GM21423 (cell line): ENCODE measurements around the gene DENND5A.

ENCODE experiments used
- ATAC-seq: cut with Tn5 transposase; IDR thresholded peaks from one replicate; pipeline ENCODE4 v1.9.1; 2021; ENCODE audit warnings: mild to moderate bottlenecking, moderate library complexity; ENCODE audit not compliant: unreplicated experiment

Gene DENND5A

GRCh38 chr11:9265211-9266131 lies at the start of gene DENND5A:
TSS of gene DENND5A (minus strand) at chr11:9265350. CDS start at chr11:9265069, 281 bp downstream.
- ATAC-seq: peak; percentile 49

- peak; percentile 97 for ATAC-seq
These were observed 49.3 kb upstream of the DENND5A start, which contains the start of gene TMEM41B for GRCh38 chr11:9314291-9315077. TSS of gene TMEM41B (minus strand) at chr11:9314593. CDS start at chr11:9314441, 152 bp downstream.

GRCh38 chr11:9313648-9314290 lies 48.6 kb upstream of the DENND5A start:
- peak; percentile 10 for ATAC-seq

- ATAC-seq: no peak
These were observed 45.4 kb upstream of the DENND5A start for GRCh38 chr11:9310485-9311090.

DNA sequence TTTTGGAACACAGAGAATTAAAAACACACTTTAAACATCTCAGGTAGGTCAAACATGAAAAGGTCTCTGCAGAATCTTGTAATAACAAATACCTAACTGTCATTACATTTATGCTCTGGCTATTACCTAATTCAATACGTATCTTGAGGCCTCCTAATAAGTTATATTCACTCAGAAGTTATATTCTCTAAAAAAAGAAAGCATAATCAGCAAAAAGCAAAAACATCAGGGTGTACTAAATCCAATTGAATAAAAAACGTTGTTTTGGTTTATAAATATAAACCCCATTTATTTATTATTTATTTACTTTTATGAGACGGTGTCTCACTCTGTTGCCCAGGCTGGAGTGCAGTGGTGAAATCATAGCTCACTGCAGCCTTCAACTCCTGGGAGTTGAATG lies 39.0 kb upstream of the DENND5A start:
- no peak for ATAC-seq

DNA sequence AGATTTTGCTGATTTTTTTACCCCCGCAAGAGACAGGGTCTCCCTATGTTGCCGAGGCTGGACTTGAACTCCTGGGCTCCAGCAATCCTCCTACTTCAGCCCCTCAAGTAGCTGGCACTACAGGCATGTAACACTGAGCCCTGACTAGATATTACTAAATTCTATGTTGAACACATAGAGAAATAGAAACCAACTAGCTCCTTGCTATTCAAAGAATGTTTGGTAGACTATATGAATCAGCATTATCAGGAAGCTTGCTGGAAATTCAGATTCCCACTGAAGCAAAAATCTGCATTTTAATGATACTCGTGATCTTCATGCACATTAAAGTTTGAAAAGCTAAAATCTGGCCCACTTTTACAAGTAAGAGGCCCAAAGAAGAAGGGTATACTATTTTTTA lies 37.3 kb upstream of the DENND5A start:
- ATAC-seq: no peak

DNA sequence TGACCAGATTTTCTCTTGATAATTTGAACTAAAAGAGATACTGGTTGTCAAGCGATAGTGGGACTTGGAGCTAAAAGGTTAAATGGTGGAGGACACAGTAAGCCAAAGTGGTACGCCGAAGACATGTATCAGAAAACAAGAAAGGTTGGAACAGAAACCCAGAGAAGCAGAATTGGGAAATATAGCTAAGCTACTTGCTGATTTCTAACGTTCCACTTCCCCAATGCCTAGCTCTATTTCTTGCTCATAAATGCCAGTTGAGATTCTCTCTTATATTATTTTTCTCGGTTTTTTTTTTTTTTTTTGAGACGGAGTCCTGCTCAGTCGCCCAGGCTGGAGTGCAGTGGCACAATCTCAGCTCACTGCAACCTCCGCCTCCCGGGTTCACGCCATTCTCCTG lies 36.6 kb upstream of the DENND5A start:
- ATAC-seq: no peak

DNA sequence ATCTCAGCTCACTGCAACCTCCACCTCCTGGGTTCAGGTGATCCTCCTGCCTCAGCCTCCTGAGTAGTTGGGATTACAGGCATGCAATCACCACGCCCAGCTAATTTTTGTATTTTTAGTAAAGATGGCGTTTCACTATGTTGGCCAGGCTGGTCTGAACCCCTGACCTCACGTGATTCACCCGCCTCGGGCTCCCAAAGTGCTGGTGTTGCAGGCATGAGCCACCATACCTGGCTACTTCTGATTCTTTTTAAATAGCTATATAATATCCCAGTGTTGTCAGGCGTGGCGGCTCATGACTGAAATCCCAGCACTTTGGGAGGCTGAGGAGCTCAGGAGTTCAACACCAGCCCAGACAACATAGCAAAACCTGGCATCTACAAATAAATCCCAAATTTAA lies 28.5 kb upstream of the DENND5A start:
- no peak for ATAC-seq

GRCh38 chr11:9285850-9286587 lies 20.9 kb upstream of the DENND5A start:
- no peak for ATAC-seq

- peak; percentile 96 for ATAC-seq
These were observed 15.6 kb upstream of the DENND5A start for GRCh38 chr11:9280655-9281301.

- ATAC-seq: no peak
These were observed 12.0 kb upstream of the DENND5A start for GRCh38 chr11:9277176-9277575.

DNA sequence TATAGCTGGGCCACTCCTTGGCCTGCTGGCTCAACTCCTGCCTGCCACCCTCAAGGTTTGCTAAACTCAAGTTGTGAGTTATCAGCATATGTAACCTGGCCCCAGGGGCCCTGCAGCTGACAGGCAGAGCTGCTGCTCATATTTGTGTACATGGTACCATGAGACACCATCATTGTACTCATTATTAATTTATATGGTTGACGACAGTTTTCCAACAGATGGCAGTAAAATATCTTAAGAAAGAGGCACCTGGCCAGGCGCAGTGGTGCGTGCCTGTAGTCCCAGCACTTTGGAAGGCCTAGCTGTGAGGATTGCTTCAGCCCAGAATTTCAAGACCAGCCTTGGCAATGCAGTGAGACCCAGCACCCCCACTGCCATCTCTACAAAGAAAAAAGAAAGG lies 11.4 kb upstream of the DENND5A start:
- ATAC-seq: no peak

- no peak for ATAC-seq
These were observed 9.5 kb upstream of the DENND5A start for GRCh38 chr11:9274499-9275258.

- no peak for ATAC-seq
These were observed 8.5 kb upstream of the DENND5A start for GRCh38 chr11:9273376-9274336.

DNA sequence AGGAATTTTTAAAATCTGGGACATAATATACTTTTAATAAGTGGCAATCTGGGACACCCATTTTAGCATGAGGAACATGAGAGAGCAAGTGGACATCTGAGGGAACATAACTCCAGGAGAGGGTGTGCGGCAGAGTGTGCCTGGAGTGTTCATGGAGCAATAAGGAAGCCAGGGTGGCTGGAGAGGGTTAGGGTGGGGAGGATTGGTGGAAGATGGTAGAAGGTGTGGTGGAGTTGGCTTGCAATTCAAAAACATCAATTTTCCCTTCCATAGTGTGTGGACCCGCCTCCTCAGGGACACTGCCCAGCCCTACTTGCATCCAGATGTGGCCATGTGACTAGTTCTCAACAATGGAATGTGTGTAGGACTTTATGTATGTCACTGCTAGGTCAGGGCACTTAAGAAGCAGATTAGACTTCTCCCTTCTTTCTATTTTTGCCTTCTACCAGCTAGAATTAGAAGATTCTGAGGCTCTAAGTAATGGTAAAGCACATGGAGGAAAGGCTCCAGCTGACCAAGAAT lies 4.4 kb upstream of the DENND5A start:
- ATAC-seq: no peak

- no peak for ATAC-seq
These were observed 2.5 kb upstream of the DENND5A start for GRCh38 chr11:9267680-9268079.

DNA sequence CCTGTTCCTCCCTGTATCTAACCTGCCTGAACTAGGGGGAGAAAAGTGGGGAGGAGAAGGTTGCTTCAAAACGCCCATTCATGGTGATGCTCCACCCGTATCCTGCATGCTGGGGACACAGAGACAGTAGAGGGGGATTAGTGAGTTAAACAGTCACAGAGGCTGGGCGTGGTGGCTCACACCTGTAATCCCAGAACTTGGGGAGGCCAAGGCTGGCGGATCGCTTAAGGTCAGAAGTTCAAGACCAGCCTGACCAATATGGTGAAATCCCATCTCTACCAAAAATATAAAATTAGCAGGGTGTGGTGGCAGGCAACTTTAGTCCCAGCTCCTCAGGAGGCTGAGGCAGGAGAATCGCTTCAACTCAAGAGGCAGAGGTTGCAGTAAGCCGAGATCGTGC lies 1.8 kb upstream of the DENND5A start:
- ATAC-seq: no peak
